ENCODE data around the gene SEC24A.
"Not testable (repeated sequence)": the region's sequence is repeated elsewhere in the genome, so short reads cannot be mapped to it uniquely, and the experiment has no call there.

DNA sequence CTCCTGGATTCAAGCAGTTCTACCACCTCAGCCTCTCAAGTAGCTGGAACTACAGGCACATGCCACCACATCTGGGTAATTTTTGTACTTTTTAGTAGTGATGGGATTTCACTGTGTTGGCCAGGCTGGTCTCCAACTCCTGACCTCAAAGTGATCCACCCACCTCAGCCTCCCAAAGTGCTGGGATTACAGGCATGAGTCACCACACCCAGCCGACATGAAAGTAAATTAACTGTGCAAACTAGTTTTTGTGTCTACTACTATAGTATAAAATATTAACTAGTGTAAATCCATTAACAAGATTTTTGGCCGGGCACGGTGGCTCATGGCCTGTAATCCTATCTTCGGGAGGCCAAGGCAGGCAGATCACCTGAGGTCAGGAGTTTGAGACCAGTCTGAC, 25.0 kb downstream of the SEC24A start:
- TF ChIP-seq, protein P1, sequence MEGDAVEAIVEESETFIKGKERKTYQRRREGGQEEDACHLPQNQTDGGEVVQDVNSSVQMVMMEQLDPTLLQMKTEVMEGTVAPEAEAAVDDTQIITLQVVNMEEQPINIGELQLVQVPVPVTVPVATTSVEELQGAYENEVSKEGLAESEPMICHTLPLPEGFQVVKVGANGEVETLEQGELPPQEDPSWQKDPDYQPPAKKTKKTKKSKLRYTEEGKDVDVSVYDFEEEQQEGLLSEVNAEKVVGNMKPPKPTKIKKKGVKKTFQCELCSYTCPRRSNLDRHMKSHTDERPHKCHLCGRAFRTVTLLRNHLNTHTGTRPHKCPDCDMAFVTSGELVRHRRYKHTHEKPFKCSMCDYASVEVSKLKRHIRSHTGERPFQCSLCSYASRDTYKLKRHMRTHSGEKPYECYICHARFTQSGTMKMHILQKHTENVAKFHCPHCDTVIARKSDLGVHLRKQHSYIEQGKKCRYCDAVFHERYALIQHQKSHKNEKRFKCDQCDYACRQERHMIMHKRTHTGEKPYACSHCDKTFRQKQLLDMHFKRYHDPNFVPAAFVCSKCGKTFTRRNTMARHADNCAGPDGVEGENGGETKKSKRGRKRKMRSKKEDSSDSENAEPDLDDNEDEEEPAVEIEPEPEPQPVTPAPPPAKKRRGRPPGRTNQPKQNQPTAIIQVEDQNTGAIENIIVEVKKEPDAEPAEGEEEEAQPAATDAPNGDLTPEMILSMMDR (IDR thresholded peaks at IDR 0.05; ENCODE audit: low read depth, low read length): not testable (repeated sequence)
- not testable (repeated sequence) for TF ChIP-seq EZH2phosphoT487 (IDR thresholded peaks at IDR 0.05; ENCODE audit: low read depth)

Measured in OCI-LY3 (cell line).